ENCODE data around the gene MRPL37. TPM values are rescaled to one million over a fixed set of nuclear protein-coding genes. Genes with fewer than 3 reads are reported as not detected.
A peak's percentile ranks its signal among the peaks of the same experiment; 100 is the strongest.

The MRPL37 gene
- total RNA-seq, 1 donor from 2014 or later, result 42.6 TPM

DNA sequence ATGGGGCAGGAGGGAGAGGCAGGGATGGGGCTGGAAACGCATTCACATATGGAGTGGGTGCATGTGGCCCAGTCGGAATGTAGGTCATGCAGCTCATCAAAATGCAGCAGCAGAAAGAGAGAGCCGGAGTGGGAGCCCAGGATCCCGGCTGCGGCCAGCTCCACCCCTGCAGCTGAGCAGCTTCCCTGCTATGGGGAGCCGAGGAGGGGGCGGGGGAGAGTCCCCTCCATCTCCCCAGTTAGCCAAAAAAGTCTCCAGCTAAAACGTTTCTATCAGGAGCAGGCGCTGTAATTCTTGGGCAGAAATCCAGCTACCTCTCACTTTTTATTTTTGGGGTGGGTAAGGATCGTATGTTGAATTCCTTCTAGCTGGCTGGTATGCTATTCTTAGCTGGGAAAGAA is 39.7 kb downstream of the MRPL37 start:
- Histone ChIP-seq H3K36me3 (ENCODE audit: control insufficient read depth, insufficient read depth, low read length) (peaks cover 1% of the 10 kb centered on the region), H3K27me3 (ENCODE audit: control insufficient read depth, insufficient read depth, low read length) (no peaks in the 10 kb centered on the region), H3K4me3 (ENCODE audit: low read depth, low read length) (no peak overlapping the region)
- FAIRE-seq (no peak), DNase-seq (ENCODE audit: low read depth) (no peak)
- TF ChIP-seq, protein P1, sequence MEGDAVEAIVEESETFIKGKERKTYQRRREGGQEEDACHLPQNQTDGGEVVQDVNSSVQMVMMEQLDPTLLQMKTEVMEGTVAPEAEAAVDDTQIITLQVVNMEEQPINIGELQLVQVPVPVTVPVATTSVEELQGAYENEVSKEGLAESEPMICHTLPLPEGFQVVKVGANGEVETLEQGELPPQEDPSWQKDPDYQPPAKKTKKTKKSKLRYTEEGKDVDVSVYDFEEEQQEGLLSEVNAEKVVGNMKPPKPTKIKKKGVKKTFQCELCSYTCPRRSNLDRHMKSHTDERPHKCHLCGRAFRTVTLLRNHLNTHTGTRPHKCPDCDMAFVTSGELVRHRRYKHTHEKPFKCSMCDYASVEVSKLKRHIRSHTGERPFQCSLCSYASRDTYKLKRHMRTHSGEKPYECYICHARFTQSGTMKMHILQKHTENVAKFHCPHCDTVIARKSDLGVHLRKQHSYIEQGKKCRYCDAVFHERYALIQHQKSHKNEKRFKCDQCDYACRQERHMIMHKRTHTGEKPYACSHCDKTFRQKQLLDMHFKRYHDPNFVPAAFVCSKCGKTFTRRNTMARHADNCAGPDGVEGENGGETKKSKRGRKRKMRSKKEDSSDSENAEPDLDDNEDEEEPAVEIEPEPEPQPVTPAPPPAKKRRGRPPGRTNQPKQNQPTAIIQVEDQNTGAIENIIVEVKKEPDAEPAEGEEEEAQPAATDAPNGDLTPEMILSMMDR (IDR thresholded peaks at IDR 0.05; ENCODE audit: insufficient read depth, low read length, severe bottlenecking), result no peak

DNA sequence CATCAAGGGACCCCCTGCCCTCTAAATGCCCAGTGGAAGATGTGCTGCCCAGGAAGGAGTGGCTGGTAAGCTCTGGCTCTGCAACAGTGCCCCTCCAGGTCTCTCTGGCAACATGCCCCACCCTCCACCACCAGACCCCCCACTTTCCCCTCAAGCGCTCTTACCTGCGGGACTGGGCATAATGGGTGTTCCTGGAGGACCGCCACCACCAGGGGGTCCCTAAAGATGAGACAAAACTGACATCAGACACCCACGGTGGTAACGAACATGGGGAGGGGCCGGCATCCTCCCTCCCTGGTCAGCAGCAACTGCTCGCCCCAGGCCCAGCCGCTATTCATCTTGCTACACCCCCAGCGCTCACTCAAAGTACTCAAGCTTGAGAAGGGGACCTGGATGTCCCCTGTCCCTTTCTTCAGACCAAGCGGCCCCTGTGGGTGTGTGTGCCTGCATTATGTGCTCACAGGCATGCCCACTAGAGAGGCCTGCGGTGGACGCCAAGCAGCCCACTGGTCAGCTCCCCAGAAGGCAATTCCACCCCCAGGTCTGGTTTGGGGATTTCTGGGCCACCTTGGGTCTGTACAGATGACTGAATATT is 40.9 kb downstream of the MRPL37 start:
- no peak overlapping the region for H3K4me3 ChIP-seq (ENCODE audit: low read depth, low read length)
- TF ChIP-seq, protein P1 (IDR thresholded peaks at IDR 0.05; ENCODE audit: insufficient read depth, low read length, severe bottlenecking), result no peak
- no peaks in the 10 kb centered on the region for H3K27me3 ChIP-seq (ENCODE audit: control insufficient read depth, insufficient read depth, low read length)
- H3K36me3 ChIP-seq (ENCODE audit: control insufficient read depth, insufficient read depth, low read length), result peaks cover 1% of the 10 kb centered on the region
- FAIRE-seq (no peak), DNase-seq (ENCODE audit: low read depth) (no peak)

DNA sequence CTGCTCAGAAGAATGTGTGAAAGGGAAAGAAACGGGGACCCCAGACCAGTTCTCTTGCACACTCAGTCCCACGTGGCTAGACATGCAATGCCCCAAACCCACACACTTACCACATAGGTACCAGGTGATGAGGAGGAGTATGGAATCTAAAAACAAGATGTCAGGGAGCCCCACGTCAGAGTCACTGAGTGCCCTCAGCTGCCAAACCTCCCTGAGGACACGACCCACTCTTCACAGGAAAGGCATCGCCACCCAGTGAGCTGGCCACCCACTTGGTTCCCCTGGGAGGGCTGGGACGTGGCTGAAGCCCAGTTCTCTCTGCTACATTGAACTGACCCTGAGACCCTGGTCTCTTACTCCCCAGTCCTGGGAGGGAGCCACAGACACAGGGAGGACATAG is 41.4 kb downstream of the MRPL37 start:
- no peak overlapping the region for H3K4me3 ChIP-seq (ENCODE audit: low read depth, low read length)
- TF ChIP-seq, protein P1 (IDR thresholded peaks at IDR 0.05; ENCODE audit: insufficient read depth, low read length, severe bottlenecking), result no peak
- no peaks in the 10 kb centered on the region for H3K27me3 ChIP-seq (ENCODE audit: control insufficient read depth, insufficient read depth, low read length)
- FAIRE-seq (no peak), DNase-seq (ENCODE audit: low read depth) (no peak)
- H3K36me3 ChIP-seq (ENCODE audit: control insufficient read depth, insufficient read depth, low read length), result peaks cover 1% of the 10 kb centered on the region

DNA sequence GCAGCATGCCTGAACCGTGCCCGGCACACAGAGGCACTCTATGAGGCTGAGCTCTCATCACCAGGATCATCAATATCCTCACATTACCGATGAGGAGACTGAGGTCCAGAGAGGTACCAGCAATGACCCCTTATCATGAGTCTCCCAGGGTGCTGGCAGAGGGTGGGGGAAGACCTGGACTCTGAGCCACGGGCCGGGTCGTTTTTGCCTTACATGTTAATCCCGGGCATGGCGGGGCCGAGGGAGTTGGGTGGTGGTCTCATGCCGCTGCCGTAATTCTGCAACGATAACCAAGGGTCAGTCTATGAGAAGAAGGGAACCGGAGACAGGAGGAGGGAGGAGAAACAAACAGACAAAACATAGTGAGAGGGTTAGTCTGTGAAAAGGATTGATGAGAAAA is 43.1 kb downstream of the MRPL37 start:
- no peaks in the 10 kb centered on the region for H3K36me3 ChIP-seq (ENCODE audit: control insufficient read depth, insufficient read depth, low read length)
- DNase-seq (ENCODE audit: low read depth) (no peak), FAIRE-seq (no peak)
- no peaks in the 10 kb centered on the region for H3K27me3 ChIP-seq (ENCODE audit: control insufficient read depth, insufficient read depth, low read length)
- TF ChIP-seq, protein P1 (IDR thresholded peaks at IDR 0.05; ENCODE audit: insufficient read depth, low read length, severe bottlenecking), result no peak
- H3K4me3 ChIP-seq (ENCODE audit: low read depth, low read length), result no peak overlapping the region

DNA sequence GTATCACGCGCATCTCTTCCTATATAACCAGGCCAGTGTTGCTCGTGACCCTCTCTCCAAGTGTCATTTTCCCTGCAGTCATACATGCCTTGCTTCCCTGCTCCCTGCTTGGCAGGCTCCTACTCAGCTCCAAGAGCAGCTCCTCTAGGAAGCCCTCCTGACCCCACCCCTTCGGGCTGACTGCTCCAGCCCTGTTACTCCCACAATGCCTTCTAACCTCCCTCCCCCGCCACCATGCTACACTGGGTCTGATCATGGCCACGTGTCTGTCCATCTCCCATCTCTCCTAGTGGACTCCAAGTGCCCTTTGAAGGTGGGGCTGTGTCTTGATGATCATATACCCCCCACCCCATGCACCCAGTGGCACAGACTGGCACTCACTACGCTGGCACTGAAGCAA is 44.7 kb downstream of the MRPL37 start:
- FAIRE-seq (peak; percentile 52), DNase-seq (ENCODE audit: low read depth) (no peak)
- Histone ChIP-seq H3K27me3 (ENCODE audit: control insufficient read depth, insufficient read depth, low read length) (no peaks in the 10 kb centered on the region), H3K36me3 (ENCODE audit: control insufficient read depth, insufficient read depth, low read length) (no peaks in the 10 kb centered on the region), H3K4me3 (ENCODE audit: low read depth, low read length) (no peak overlapping the region)
- TF ChIP-seq, protein P1 (IDR thresholded peaks at IDR 0.05; ENCODE audit: insufficient read depth, low read length, severe bottlenecking), result no peak

DNA sequence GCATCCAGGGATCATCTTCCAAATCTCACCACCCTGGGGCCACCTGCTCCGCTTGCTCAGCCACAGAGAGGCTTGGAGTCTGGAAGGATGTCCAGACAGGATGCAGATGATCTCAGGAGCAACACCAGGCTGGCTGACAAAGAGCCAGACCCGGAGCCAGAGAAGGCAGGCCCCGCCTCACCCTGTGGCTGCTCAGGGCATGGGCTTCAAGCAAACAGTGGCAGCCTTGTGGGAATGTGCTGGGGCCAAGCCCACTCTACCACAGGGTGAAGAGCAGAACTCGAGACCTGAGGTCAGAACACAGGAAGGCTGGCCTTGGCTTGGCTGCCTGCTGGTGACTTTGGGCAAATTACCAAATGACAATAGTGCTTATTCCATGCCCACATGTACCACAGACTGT is 45.5 kb downstream of the MRPL37 start:
- TF ChIP-seq, protein P1 (IDR thresholded peaks at IDR 0.05; ENCODE audit: insufficient read depth, low read length, severe bottlenecking), result no peak
- no peaks in the 10 kb centered on the region for H3K36me3 ChIP-seq (ENCODE audit: control insufficient read depth, insufficient read depth, low read length)
- H3K4me3 ChIP-seq (ENCODE audit: low read depth, low read length), result no peak overlapping the region
- H3K27me3 ChIP-seq (ENCODE audit: control insufficient read depth, insufficient read depth, low read length), result no peaks in the 10 kb centered on the region
- FAIRE-seq (no peak), DNase-seq (ENCODE audit: low read depth) (no peak)

Measured in bronchial epithelial cell (primary cell).